Measurements from ENCODE around the gene TENT5C.
"Not testable (repeated sequence)": the region's sequence is repeated elsewhere in the genome, so short reads cannot be mapped to it uniquely, and the experiment has no call there.

The TENT5C gene
- long read RNA-seq, full-length matches to known transcripts, result 166 of 235 reads
- long read RNA-seq, partial matches to known transcripts, result 15 of 235 reads
- long read RNA-seq, other reads (novel, unspliced or antisense), result 54 of 235 reads

DNA sequence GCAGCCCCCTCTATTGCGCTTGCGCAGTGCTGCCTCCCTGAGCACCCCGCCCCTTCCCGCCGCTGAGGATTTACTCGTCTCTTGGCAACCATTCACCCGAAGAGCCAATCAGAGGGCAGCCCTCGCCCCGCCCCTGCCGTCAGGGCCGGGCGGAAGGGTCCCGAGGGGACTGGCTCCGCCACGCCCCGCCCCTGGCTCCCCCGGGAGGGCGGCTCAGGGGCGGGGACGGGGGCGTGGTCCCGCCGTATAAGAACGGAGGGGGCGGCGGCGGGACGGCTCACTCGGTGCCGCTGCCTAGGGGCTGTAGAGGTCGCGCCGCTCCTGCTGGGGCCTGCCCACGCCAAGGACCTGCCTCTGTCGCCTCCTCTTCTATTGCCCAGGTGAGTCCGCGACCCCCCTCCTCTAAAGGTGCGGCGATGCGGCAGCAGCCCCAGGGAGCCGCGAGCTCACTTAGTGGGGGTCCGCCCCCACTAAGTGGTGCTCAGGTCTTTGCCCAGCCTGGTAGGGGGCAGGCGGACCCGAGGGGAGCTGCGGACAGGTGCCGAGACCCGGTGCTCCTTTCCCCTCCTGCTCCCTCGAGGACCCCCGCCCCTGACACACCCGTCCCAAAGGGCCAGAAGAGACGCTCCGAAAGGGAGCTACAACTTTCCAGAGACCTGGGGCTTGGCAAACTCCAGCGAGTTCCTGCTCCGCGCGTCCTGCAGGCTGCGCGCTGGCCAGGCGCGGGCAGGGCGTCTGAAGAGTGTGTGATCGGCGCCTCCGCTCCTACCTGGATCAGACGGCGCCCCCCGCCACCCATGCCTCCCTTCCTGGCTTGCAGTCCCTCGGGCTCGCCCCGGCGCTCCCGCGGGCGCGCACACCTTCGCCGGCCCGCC lies at the start of gene TENT5C:
Gene TENT5C, plus strand, starts transcription at position 275 of the 875 bp plus-strand sequence. CDS start 16,821 bp downstream, outside the sequence.
- Histone ChIP-seq H3K27me3 (ENCODE audit: insufficient read depth, poor library complexity, severe bottlenecking) (no peaks in the 10 kb centered on the region), H3K4me3 (replicated peaks; ENCODE audit: insufficient read depth, low read length) (peak within 1 kb of the TSS; percentile 87), H3K27ac (replicated peaks) (peak within 1 kb of the TSS; percentile 86)
- TF ChIP-seq POLR2AphosphoS5 (IDR thresholded peaks at IDR 0.05; ENCODE audit: low read depth) (peak; percentile 99), SPI1 (IDR thresholded peaks at IDR 0.05; ENCODE audit: borderline replicate concordance, low read depth) (no peak), GABPA (IDR thresholded peaks at IDR 0.05; ENCODE audit: low read depth) (no peak)
- TF ChIP-seq, protein P1, sequence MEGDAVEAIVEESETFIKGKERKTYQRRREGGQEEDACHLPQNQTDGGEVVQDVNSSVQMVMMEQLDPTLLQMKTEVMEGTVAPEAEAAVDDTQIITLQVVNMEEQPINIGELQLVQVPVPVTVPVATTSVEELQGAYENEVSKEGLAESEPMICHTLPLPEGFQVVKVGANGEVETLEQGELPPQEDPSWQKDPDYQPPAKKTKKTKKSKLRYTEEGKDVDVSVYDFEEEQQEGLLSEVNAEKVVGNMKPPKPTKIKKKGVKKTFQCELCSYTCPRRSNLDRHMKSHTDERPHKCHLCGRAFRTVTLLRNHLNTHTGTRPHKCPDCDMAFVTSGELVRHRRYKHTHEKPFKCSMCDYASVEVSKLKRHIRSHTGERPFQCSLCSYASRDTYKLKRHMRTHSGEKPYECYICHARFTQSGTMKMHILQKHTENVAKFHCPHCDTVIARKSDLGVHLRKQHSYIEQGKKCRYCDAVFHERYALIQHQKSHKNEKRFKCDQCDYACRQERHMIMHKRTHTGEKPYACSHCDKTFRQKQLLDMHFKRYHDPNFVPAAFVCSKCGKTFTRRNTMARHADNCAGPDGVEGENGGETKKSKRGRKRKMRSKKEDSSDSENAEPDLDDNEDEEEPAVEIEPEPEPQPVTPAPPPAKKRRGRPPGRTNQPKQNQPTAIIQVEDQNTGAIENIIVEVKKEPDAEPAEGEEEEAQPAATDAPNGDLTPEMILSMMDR (IDR thresholded peaks at IDR 0.05; ENCODE audit: insufficient read depth, low read length), result no peak
- TF ChIP-seq, protein P2, sequence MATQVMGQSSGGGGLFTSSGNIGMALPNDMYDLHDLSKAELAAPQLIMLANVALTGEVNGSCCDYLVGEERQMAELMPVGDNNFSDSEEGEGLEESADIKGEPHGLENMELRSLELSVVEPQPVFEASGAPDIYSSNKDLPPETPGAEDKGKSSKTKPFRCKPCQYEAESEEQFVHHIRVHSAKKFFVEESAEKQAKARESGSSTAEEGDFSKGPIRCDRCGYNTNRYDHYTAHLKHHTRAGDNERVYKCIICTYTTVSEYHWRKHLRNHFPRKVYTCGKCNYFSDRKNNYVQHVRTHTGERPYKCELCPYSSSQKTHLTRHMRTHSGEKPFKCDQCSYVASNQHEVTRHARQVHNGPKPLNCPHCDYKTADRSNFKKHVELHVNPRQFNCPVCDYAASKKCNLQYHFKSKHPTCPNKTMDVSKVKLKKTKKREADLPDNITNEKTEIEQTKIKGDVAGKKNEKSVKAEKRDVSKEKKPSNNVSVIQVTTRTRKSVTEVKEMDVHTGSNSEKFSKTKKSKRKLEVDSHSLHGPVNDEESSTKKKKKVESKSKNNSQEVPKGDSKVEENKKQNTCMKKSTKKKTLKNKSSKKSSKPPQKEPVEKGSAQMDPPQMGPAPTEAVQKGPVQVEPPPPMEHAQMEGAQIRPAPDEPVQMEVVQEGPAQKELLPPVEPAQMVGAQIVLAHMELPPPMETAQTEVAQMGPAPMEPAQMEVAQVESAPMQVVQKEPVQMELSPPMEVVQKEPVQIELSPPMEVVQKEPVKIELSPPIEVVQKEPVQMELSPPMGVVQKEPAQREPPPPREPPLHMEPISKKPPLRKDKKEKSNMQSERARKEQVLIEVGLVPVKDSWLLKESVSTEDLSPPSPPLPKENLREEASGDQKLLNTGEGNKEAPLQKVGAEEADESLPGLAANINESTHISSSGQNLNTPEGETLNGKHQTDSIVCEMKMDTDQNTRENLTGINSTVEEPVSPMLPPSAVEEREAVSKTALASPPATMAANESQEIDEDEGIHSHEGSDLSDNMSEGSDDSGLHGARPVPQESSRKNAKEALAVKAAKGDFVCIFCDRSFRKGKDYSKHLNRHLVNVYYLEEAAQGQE (IDR thresholded peaks at IDR 0.05; ENCODE audit: insufficient replicate concordance, low read depth), result peak; percentile 79
- DNase-seq (ENCODE audit: low read depth in 1 of 2, low spot score in 1 of 2), result peak; percentile 85 to 97

DNA sequence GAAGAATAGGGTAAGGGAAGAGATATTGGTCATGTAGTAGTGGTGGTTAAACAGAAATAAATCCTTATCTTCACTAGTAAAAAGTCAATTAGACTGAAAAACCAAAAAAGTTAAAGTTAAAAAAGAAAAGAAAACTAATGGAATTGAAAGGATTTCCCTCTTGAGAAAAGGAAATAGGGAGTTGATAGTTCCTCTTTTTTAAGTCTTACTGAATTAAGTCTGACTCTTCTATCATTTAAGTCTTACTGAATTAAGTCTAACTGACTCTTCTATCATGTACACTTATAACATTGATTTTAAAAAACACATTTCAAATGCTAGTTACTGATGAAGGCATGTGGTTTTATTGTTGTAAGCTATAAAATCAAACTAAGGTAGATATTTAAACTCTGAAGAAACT lies 49.5 kb upstream of the TENT5C start:
- TF ChIP-seq SPI1 (IDR thresholded peaks at IDR 0.05; ENCODE audit: borderline replicate concordance, low read depth), result no peak
- TF ChIP-seq POLR2AphosphoS5 (IDR thresholded peaks at IDR 0.05; ENCODE audit: low read depth), result no peak
- TF ChIP-seq, protein P1 (IDR thresholded peaks at IDR 0.05; ENCODE audit: insufficient read depth, low read length), result no peak
- no peak for TF ChIP-seq GABPA (IDR thresholded peaks at IDR 0.05; ENCODE audit: low read depth)
- TF ChIP-seq, protein P2 (IDR thresholded peaks at IDR 0.05; ENCODE audit: insufficient replicate concordance, low read depth), result no peak
- no peak overlapping the region for H3K4me3 ChIP-seq (replicated peaks; ENCODE audit: insufficient read depth, low read length)
- no peak overlapping the region for H3K27ac ChIP-seq (replicated peaks)
- DNase-seq (ENCODE audit: low read depth in 1 of 2, low spot score in 1 of 2), result no peak
- no peaks in the 10 kb centered on the region for H3K27me3 ChIP-seq (ENCODE audit: insufficient read depth, poor library complexity, severe bottlenecking)

DNA sequence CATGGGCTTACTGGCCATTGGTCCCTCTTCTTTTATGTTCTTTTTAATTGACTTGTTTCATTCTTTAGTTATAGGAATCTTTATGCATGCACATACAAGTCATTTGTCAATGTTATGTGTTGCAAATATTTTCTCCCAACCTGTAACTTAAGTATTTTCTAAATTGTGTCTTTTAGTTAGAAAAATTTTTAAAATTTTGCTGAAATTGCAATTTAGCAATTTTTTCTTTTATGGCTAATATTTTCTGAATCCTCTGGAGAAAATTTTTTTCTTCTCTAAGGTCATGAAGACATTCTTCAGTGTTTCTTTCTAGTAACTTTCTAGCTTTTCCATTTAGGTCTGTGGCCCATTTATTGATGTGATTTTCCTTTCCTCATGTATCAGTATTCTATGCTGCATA lies 48.9 kb upstream of the TENT5C start:
- Histone ChIP-seq H3K27ac (replicated peaks) (no peak overlapping the region), H3K27me3 (ENCODE audit: insufficient read depth, poor library complexity, severe bottlenecking) (no peaks in the 10 kb centered on the region), H3K4me3 (replicated peaks; ENCODE audit: insufficient read depth, low read length) (no peak overlapping the region)
- TF ChIP-seq, protein P1 (IDR thresholded peaks at IDR 0.05; ENCODE audit: insufficient read depth, low read length), result no peak
- no peak for TF ChIP-seq SPI1 (IDR thresholded peaks at IDR 0.05; ENCODE audit: borderline replicate concordance, low read depth)
- no peak for TF ChIP-seq POLR2AphosphoS5 (IDR thresholded peaks at IDR 0.05; ENCODE audit: low read depth)
- no peak for TF ChIP-seq GABPA (IDR thresholded peaks at IDR 0.05; ENCODE audit: low read depth)
- TF ChIP-seq, protein P2 (IDR thresholded peaks at IDR 0.05; ENCODE audit: insufficient replicate concordance, low read depth), result no peak
- DNase-seq (ENCODE audit: low read depth in 1 of 2, low spot score in 1 of 2), result no peak

DNA sequence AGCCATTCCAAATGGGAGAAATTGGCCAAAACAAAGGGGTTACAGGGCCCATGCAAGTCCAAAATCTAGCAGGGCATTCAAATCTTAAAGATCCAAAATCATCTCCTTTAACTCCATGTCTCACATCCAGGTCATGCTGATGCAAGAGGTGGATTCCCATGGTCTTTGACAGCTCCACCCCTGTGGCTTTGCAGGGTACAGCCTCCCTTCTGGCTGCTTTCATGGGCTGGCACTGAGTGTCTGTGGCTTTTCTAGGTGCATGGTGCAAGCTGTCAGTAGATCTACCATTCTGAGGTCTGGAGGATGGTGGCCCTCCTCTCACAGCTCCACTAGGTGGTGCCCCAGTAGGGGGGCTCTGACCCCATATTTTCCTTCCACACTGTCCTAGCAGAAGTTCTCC lies 47.4 kb upstream of the TENT5C start:
- not testable (repeated sequence) for DNase-seq (ENCODE audit: low read depth in 1 of 2, low spot score in 1 of 2)

More for the DNA sequence above, 47.4 kb upstream of the TENT5C start:
- H3K4me3 ChIP-seq (replicated peaks; ENCODE audit: insufficient read depth, low read length); H3K27ac ChIP-seq (replicated peaks); H3K27me3 ChIP-seq (ENCODE audit: insufficient read depth, poor library complexity, severe bottlenecking): not testable (repeated sequence)
